Lower leg skin (tissue), 3 donors: ENCODE data around the gene RABL2A.

Source experiments
- POLR2A ChIP-seq, 2 donors: fragments of 450-650 bp; IDR thresholded peaks; one replicate each; pipeline ENCODE4 v1.6.1; 2016 to 2017; ENCODE audit warnings: antibody characterized with exemption in 2 of 2, mild to moderate bottlenecking in 1 of 2, moderate library complexity in 1 of 2
- TF ChIP-seq, protein P1 (sequence below), 3 donors: fragments of 450-650 bp; IDR thresholded peaks; one replicate each; pipeline ENCODE4 v1.5.1; 2016; ENCODE audit warnings: antibody characterized with exemption in 3 of 3, mild to moderate bottlenecking in 3 of 3, moderate library complexity in 2 of 3

DNA sequence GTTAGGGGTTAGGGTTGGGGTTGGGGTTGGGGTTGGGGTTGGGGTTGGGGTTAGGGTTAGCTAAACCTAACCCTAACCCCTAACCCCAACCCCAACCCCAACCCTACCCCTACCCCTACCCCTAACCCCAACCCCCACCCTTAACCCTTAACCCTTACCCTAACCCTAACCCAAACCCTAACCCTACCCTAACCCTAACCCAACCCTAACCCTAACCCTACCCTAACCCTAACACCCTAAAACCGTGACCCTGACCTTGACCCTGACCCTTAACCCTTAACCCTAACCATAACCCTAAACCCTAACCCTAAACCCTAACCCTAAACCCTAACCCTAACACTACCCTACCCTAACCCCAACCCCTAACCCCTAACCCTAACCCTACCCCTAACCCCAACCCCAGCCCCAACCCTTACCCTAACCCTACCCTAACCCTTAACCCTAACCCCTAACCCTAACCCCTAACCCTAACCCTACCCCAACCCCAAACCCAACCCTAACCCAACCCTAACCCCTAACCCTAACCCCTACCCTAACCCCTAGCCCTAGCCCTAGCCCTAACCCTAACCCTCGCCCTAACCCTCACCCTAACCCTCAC, 24.1 kb upstream of the RABL2A start:
- TF ChIP-seq, protein P1, sequence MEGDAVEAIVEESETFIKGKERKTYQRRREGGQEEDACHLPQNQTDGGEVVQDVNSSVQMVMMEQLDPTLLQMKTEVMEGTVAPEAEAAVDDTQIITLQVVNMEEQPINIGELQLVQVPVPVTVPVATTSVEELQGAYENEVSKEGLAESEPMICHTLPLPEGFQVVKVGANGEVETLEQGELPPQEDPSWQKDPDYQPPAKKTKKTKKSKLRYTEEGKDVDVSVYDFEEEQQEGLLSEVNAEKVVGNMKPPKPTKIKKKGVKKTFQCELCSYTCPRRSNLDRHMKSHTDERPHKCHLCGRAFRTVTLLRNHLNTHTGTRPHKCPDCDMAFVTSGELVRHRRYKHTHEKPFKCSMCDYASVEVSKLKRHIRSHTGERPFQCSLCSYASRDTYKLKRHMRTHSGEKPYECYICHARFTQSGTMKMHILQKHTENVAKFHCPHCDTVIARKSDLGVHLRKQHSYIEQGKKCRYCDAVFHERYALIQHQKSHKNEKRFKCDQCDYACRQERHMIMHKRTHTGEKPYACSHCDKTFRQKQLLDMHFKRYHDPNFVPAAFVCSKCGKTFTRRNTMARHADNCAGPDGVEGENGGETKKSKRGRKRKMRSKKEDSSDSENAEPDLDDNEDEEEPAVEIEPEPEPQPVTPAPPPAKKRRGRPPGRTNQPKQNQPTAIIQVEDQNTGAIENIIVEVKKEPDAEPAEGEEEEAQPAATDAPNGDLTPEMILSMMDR (IDR thresholded peaks at IDR 0.05) = no peak
- no peak for TF ChIP-seq POLR2A (IDR thresholded peaks at IDR 0.05)
